H1 (cell line): ENCODE data around the gene PPA1. TPM values are rescaled to one million over a fixed set of nuclear protein-coding genes. Genes with fewer than 3 reads are reported as not detected.

Source experiments
- CTCF ChIA-PET: fragments of 300-600 bp; sonication (Branson Sonifier 250); formaldehyde crosslinking; loops from one replicate; lab custom pipeline; 2021; ENCODE audit not compliant: partially characterized antibody; lab: Charles Lee
- POLR2A ChIA-PET: fragments of 300-600 bp; sonication (Branson Sonifier 250); formaldehyde crosslinking; loops from one replicate; lab custom pipeline; 2021; ENCODE audit warnings: inconsistent platforms; ENCODE audit not compliant: partially characterized antibody; lab: Charles Lee
- DNase-seq, 2 experiments: peaks; one replicate each; pipeline versions ENCODE4 v3.0.0 to v3.0.0-alpha.2; 2010 to 2022; ENCODE audit warnings: low spot score in 2 of 2, low read depth in 1 of 2, mixed read lengths in 1 of 2
- FAIRE-seq: peaks from 2 replicates; lab custom pipeline; 2011; peaks lifted over from hg19 to GRCh38; lab: Jason Lieb, UNC
- H2AFZ ChIP-seq: 2 replicates; pipeline ENCODE4 v1.8.1; 2012; ENCODE audit warnings: low read length, inconsistent platforms
- H2AK5ac ChIP-seq: 2 replicates; pipeline ENCODE4 v1.6.1; 2013; ENCODE audit warnings: low read depth, low read length
- H2BK120ac ChIP-seq: replicated peaks from 2 replicates; pipeline ENCODE3; 2013; ENCODE audit warnings: low read depth, low read length, inconsistent platforms
- H2BK12ac ChIP-seq: 2 replicates; pipeline ENCODE4 v1.6.1; 2013; ENCODE audit warnings: low read depth, low read length
- H2BK15ac ChIP-seq: 2 replicates; pipeline ENCODE4 v1.6.1; 2013; ENCODE audit warnings: low read length
- H2BK20ac ChIP-seq: 2 replicates; pipeline ENCODE4 v1.6.1; 2013; ENCODE audit warnings: low read length
- H2BK5ac ChIP-seq: 2 replicates; pipeline ENCODE4 v1.6.1; 2013; ENCODE audit warnings: low read depth, low read length
- H3K14ac ChIP-seq: 2 replicates; pipeline ENCODE4 v1.6.1; 2013; ENCODE audit warnings: inconsistent platforms; ENCODE audit not compliant: insufficient read length
- H3K18ac ChIP-seq: 2 replicates; pipeline ENCODE4 v1.6.1; 2013; ENCODE audit warnings: low read length; ENCODE audit errors: extremely low read depth
- H3K23ac ChIP-seq: 2 replicates; pipeline ENCODE4 v1.6.1; 2013; ENCODE audit warnings: inconsistent platforms; ENCODE audit not compliant: insufficient read length
- H3K23me2 ChIP-seq: 2 replicates; pipeline ENCODE4 v1.6.1; 2013; ENCODE audit warnings: low read depth, low read length
- H3K27ac ChIP-seq: 2 replicates; pipeline ENCODE4 v1.6.1; 2011; ENCODE audit warnings: low read depth, low read length, inconsistent platforms
- H3K27me3 ChIP-seq, 4 experiments: replicated peaks in 1 of 4; 1 replicate in 1 of 4; 2 replicates in 3 of 4; pipeline versions ENCODE4 v1.6.1 to v1.8.1; 2011 to 2013; ENCODE audit warnings: low read length in 3 of 4, mild to moderate bottlenecking in 3 of 4, inconsistent platforms in 2 of 4, mixed read lengths in 2 of 4, moderate library complexity in 1 of 4; ENCODE audit not compliant: control insufficient read depth in 3 of 4, insufficient read depth in 3 of 4; ENCODE audit errors: extremely low read depth in 1 of 4
- H3K36me3 ChIP-seq, 4 experiments: 2 replicates each; pipeline versions ENCODE4 v1.6.1 to v1.8.1; 2011 to 2013; ENCODE audit warnings: mild to moderate bottlenecking in 4 of 4, low read length in 3 of 4, moderate library complexity in 2 of 4, control low read depth in 1 of 4, inconsistent platforms in 1 of 4; ENCODE audit not compliant: insufficient read depth in 4 of 4, control insufficient read depth in 2 of 4
- H3K4ac ChIP-seq: replicated peaks from 2 replicates; pipeline ENCODE3; 2013; ENCODE audit warnings: low read length, low read depth, mixed read lengths, inconsistent platforms; ENCODE audit not compliant: insufficient read length
- H3K4me1 ChIP-seq, 4 experiments: replicated peaks in 1 of 4; 1 replicate in 1 of 4; 2 replicates in 3 of 4; pipeline versions ENCODE4 v1.6.1 to v1.8.1; 2011 to 2013; ENCODE audit warnings: low read length in 3 of 4, inconsistent platforms in 2 of 4, mixed read lengths in 1 of 4; ENCODE audit not compliant: insufficient read depth in 4 of 4, control insufficient read depth in 3 of 4
- H3K4me2 ChIP-seq, 2 experiments: 2 replicates each; pipeline versions ENCODE4 v1.6.1 to v1.8.1; 2011 to 2013; ENCODE audit warnings: low read depth in 2 of 2, low read length in 2 of 2, control low read depth in 1 of 2, inconsistent platforms in 1 of 2, mild to moderate bottlenecking in 1 of 2; ENCODE audit not compliant: insufficient read depth in 1 of 2
- H3K4me3 ChIP-seq, 4 experiments: fragments of 200-600, 300-600 bp in 1 of 4; sonication (generic), shearing (Covaris generic), sonication (Bioruptor Twin) in 1 of 4; 2 replicates each; pipeline versions ENCODE4 v1.5.1 to v1.8.1; 2011 to 2016; ENCODE audit warnings: low read length in 4 of 4, low read depth in 3 of 4, control low read depth in 2 of 4, inconsistent platforms in 2 of 4, mild to moderate bottlenecking in 2 of 4, mixed read lengths in 1 of 4, moderate library complexity in 1 of 4; ENCODE audit not compliant: insufficient read depth in 2 of 4; ENCODE audit errors: extremely low read depth in 1 of 4
- H3K56ac ChIP-seq: replicated peaks from 2 replicates; pipeline ENCODE3; 2013; ENCODE audit warnings: low read depth, mild to moderate bottlenecking, mixed read lengths, low read length, inconsistent platforms; ENCODE audit not compliant: insufficient read length
- H3K79me1 ChIP-seq: 2 replicates; pipeline ENCODE4 v1.6.1; 2013; ENCODE audit warnings: low read depth, low read length, control low read depth
- H3K79me2 ChIP-seq, 2 experiments: 2 replicates each; pipeline versions ENCODE4 v1.6.1 to v1.8.1; 2012 to 2013; ENCODE audit warnings: low read length in 2 of 2, mild to moderate bottlenecking in 2 of 2, inconsistent platforms in 1 of 2; ENCODE audit not compliant: insufficient read depth in 2 of 2, control insufficient read depth in 1 of 2
- H3K9ac ChIP-seq, 4 experiments: replicated peaks in 1 of 4; 1 replicate in 1 of 4; 2 replicates in 3 of 4; pipeline versions ENCODE4 v1.6.1 to v1.8.1; 2011 to 2013; ENCODE audit warnings: low read depth in 3 of 4, low read length in 3 of 4, control low read depth in 2 of 4, mild to moderate bottlenecking in 2 of 4, moderate library complexity in 2 of 4, inconsistent platforms in 1 of 4; ENCODE audit errors: extremely low read depth in 1 of 4
- H3K9me3 ChIP-seq, 2 experiments: 2 replicates each; pipeline versions ENCODE4 v1.6.1 to v1.8.1; 2012 to 2013; ENCODE audit warnings: mild to moderate bottlenecking in 2 of 2, moderate library complexity in 2 of 2, control low read depth in 1 of 2, inconsistent platforms in 1 of 2, low read depth in 1 of 2, low read length in 1 of 2, mixed read lengths in 1 of 2; ENCODE audit not compliant: insufficient read depth in 2 of 2
- H4K20me1 ChIP-seq, 2 experiments: replicated peaks in 1 of 2; 2 replicates each; pipeline versions ENCODE3 to v1.8.1; 2011 to 2013; ENCODE audit warnings: inconsistent platforms in 2 of 2, low read length in 2 of 2, mild to moderate bottlenecking in 1 of 2; ENCODE audit not compliant: insufficient read depth in 2 of 2, control insufficient read depth in 1 of 2
- H4K5ac ChIP-seq: 2 replicates; pipeline ENCODE4 v1.6.1; 2013; ENCODE audit warnings: low read length, low read depth, mixed read lengths, inconsistent platforms; ENCODE audit not compliant: insufficient read length
- H4K8ac ChIP-seq: 2 replicates; pipeline ENCODE4 v1.8.0; 2013; ENCODE audit warnings: mild to moderate bottlenecking, moderate library complexity, low read length, inconsistent platforms; ENCODE audit not compliant: insufficient read depth; ENCODE audit errors: extremely low read depth
- H4K91ac ChIP-seq: replicated peaks from 2 replicates; pipeline ENCODE3; 2013; ENCODE audit warnings: low read length, mixed read lengths, inconsistent platforms; ENCODE audit not compliant: insufficient read length
- EP300 ChIP-seq, 2 experiments: IDR thresholded peaks; 1 replicate in 1 of 2; 2 replicates in 1 of 2; pipeline ENCODE4 v1.6.1; 2011 to 2012; ENCODE audit warnings: low read depth in 2 of 2, low read length in 2 of 2, mild to moderate bottlenecking in 2 of 2, borderline replicate concordance in 1 of 2, inconsistent platforms in 1 of 2, moderate library complexity in 1 of 2
- FOSL1 ChIP-seq: IDR thresholded peaks from 2 replicates; pipeline ENCODE4 v1.6.1; 2011; ENCODE audit warnings: mild to moderate bottlenecking, low read depth, low read length, moderate library complexity; ENCODE audit not compliant: insufficient read depth
- SIRT6 ChIP-seq: IDR thresholded peaks from one replicate; pipeline ENCODE4 v1.7.1; 2012; ENCODE audit warnings: low read length, inconsistent platforms
- SP2 ChIP-seq: IDR thresholded peaks from 2 replicates; pipeline ENCODE4 v1.6.1; 2012; ENCODE audit warnings: mild to moderate bottlenecking, low read length, inconsistent platforms
- USF2 ChIP-seq: IDR thresholded peaks from 2 replicates; pipeline ENCODE4 v1.6.1; 2011; ENCODE audit warnings: low read length, improper control_type of control experiment
- WGBS, 2 experiments: shearing (Covaris generic) in 1 of 2; methylation state at CpG; one replicate each; pipeline versions ENCODE4 v1.1.6 to v1.1.7; 2013 to 2015; ENCODE audit warnings: low lambda C conversion rate in 2 of 2, mixed read lengths in 2 of 2, inconsistent platforms in 1 of 2, low coverage in 1 of 2, missing lambda C conversion rate in 1 of 2; ENCODE audit not compliant: insufficient replicate concordance in 2 of 2, insufficient coverage in 1 of 2, insufficient read length in 1 of 2; ENCODE audit errors: extremely low coverage in 1 of 2, missing lambda C conversion rate in 1 of 2; 5-methylcytosine and 5-hydroxymethylcytosine counted together
- polyA plus RNA-seq, 7 experiments: library from polyadenylated mRNA; depleted of rRNA in 3 of 7; stranded (reverse) in 5 of 7; unstranded in 2 of 7; fragments of >200 nt in 5 of 7; fragments of 200-250 nt in 2 of 7; gene quantifications; 1 replicate in 5 of 7; 2 replicates in 1 of 7; 4 replicates in 1 of 7; pipeline versions ENCODE4 v1.2.1 to v1.2.3, GENCODE V29; 2011 to 2013; ENCODE audit warnings: missing spikeins in 2 of 7, mixed read lengths in 2 of 7
- total RNA-seq: library from RNA; stranded (reverse); fragmentation: NEBNext Ultra II Directional; extraction: Animal tissue kit (Norgen Biotek cat#: 25700); gene quantifications from 2 replicates; pipeline ENCODE4 v1.2.1, GENCODE V29; 2021

PPA1 gene
- total and polyA plus RNA-seq, 2 of the 8 experiments (the other 6 are each of a cell fraction or from before 2014, with no cell fraction given) = 77.0 to 191 TPM

DNA sequence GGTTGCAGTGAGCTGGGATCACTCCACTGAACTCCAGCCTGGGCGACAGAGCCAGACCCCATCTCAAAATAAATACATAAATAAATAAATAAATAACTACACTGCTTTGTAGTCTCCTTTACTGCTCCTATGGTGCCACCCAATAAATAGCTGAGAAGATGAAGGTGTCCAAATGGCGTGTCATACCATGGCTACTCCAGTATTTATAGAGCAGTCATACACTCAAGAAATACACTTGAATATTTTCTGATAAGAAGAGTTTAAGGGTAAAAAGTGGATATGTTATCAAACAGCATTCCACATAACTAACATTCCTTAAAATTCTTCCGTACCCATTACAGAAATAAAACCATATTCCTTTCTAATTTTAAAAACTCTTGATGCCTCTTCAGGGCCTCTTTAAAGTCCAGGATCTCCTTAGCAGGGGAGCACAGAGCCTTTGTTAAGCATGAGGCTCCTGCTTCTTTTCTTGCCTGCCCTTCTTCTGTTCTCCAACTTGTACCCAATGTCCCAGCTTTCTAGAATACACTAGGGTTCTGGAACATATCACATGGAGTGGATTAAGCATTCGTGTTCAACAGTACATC lies 55.0 kb downstream of the PPA1 start:
- H2BK120ac ChIP-seq = no peak overlapping the region
- no peaks in the 10 kb centered on the region for H4K20me1 ChIP-seq
- H3K4me2 ChIP-seq = no peak overlapping the region
- H3K4me1 ChIP-seq = no peaks in the 10 kb centered on the region
- H3K27ac ChIP-seq = no peak overlapping the region
- H2BK12ac ChIP-seq = no peak overlapping the region
- no peak overlapping the region for H3K4ac ChIP-seq
- no peak for DNase-seq
- H4K91ac ChIP-seq = no peak overlapping the region
- no peaks in the 10 kb centered on the region for H3K79me2 ChIP-seq
- ChIA-PET CTCF (interaction anchor here (0.8 to 1.1 kb wide), 3 partner anchors 32 to 155 kb away, joined by 3 to 4 read pairs (median 3); partner anchors contain the start of gene TYSND1), POLR2A (no interaction called here)
- H2AFZ ChIP-seq = no peak overlapping the region
- no peak overlapping the region for H2AK5ac ChIP-seq
- WGBS, 2 experiments = 60 to 76% methylated on average over 1 to 4 of the region's 4 CpGs
- H3K23me2 ChIP-seq = no peaks in the 10 kb centered on the region; the same call in 1 of the 2 replicates
- H4K8ac ChIP-seq = no peak overlapping the region
- no peaks in the 10 kb centered on the region for H3K79me1 ChIP-seq
- H3K9me3 ChIP-seq = peaks cover 0 to 6% of the 10 kb centered on the region in 2 experiments; a peak in 1 of 4 replicates
- no peak overlapping the region for H2BK20ac ChIP-seq
- H3K23ac ChIP-seq = no peak overlapping the region
- no peak overlapping the region for H3K18ac ChIP-seq
- no peak overlapping the region for H2BK5ac ChIP-seq
- no peak overlapping the region for H2BK15ac ChIP-seq
- H4K5ac ChIP-seq = no peak overlapping the region
- no peak overlapping the region for H3K4me3 ChIP-seq
- H3K56ac ChIP-seq = no peak overlapping the region
- no peak overlapping the region for H3K9ac ChIP-seq
- FAIRE-seq = no peak
- peaks cover 0 to 3% (median 0%) of the 10 kb centered on the region in 4 experiments; a peak in 1 of 7 replicates for H3K27me3 ChIP-seq
- H3K14ac ChIP-seq = no peak overlapping the region
- H3K36me3 ChIP-seq = no peaks in the 10 kb centered on the region
- TF ChIP-seq SP2 (no peak), USF2 (no peak), FOSL1 (no peak), EP300 (IDR thresholded peaks at IDR 0.05; ENCODE audit: borderline replicate concordance in 1 of 2, low read depth in 2 of 2, low read length in 2 of 2) (no peak), SIRT6 (no peak)
